HEK293T (cell line): ENCODE results near the gene TRAM2.

ENCODE experiments used
- ELF4 ChIP-seq: fragments of 450-650 bp; IDR thresholded peaks from 2 replicates; pipeline ENCODE4 v1.6.1; 2017; ENCODE audit warnings: antibody characterized with exemption
- L3MBTL2 ChIP-seq: fragments of 450-650 bp; conservative IDR thresholded peaks from 2 replicates; pipeline ENCODE4 v1.6.1; 2016; ENCODE audit warnings: mild to moderate bottlenecking
- SP1 ChIP-seq: fragments of 450-650 bp; IDR thresholded peaks from 2 replicates; pipeline ENCODE4 v1.6.1; 2017
- TARDBP ChIP-seq: fragments of 450-650 bp; IDR thresholded peaks from 2 replicates; pipeline ENCODE4 v1.6.1; 2016
- ZNF384 ChIP-seq: fragments of 450-650 bp; IDR thresholded peaks from 2 replicates; pipeline ENCODE4 v1.6.1; 2016

DNA sequence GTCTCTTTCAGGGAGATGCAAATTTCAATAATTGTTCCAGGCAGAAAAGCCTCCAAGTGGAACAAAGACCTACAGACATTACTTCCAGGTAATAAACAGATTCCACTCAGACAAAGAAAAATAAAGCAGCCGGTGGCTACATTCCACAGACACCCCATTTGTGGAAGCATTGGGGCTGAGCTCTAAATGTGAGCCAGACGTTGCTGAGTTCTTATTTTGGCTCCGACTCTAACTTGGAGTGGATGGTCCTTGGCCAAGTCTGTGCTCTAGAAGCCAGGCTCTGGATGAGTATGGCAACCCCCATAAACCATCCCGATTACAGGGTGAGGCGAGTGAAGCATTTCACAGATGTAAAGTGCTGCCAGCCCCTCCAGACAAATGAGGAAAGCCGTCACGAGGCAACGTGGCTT, 6.6 kb downstream of the TRAM2 start:
- TF ChIP-seq ELF4 = no peak
- no peak for TF ChIP-seq ZNF384
- no peak for TF ChIP-seq L3MBTL2
- no peak for TF ChIP-seq TARDBP
- TF ChIP-seq SP1 = no peak
